HG03025 (cell line): ENCODE data around the gene TSC22D4.

Experiments
- ATAC-seq: cut with Tn5 transposase; IDR thresholded peaks from one replicate; pipeline ENCODE4 v1.9.1; 2021; ENCODE audit warnings: mild to moderate bottlenecking, moderate library complexity; ENCODE audit not compliant: unreplicated experiment, low FRiP score

TSC22D4 gene

GRCh38 chr7:100493476-100494264 lies 14.7 kb upstream of the TSC22D4 start:
- ATAC-seq, result no peak

- ATAC-seq, result no peak
Observed at GRCh38 chr7:100492738-100493475, 13.9 kb upstream of the TSC22D4 start.

GRCh38 chr7:100491192-100491578 lies 12.2 kb upstream of the TSC22D4 start:
- ATAC-seq, result no peak

GRCh38 chr7:100490483-100491191 lies 11.6 kb upstream of the TSC22D4 start:
- ATAC-seq, result no peak

GRCh38 chr7:100489824-100490223 lies 10.8 kb upstream of the TSC22D4 start:
- ATAC-seq, result no peak

- ATAC-seq, result no peak
Observed at GRCh38 chr7:100489121-100489520, 10.1 kb upstream of the TSC22D4 start.

- no peak for ATAC-seq
Observed at GRCh38 chr7:100488333-100489095, 9.5 kb upstream of the TSC22D4 start.

GRCh38 chr7:100486753-100487446 lies 7.9 kb upstream of the TSC22D4 start:
- no peak for ATAC-seq

GRCh38 chr7:100486111-100486636 lies 7.2 kb upstream of the TSC22D4 start:
- no peak for ATAC-seq

- ATAC-seq, result no peak
Observed at GRCh38 chr7:100485471-100485876, 6.5 kb upstream of the TSC22D4 start.

- ATAC-seq, result no peak
Observed at GRCh38 chr7:100484673-100485045, 5.6 kb upstream of the TSC22D4 start.

- ATAC-seq, result no peak
Observed at GRCh38 chr7:100483722-100484672, 5.0 kb upstream of the TSC22D4 start, which contains the start of gene NYAP1. Gene NYAP1 (plus strand): TSS chr7:100483927. CDS start chr7:100485312, 1,385 bp downstream.

- no peak for ATAC-seq
Observed at GRCh38 chr7:100483090-100483721, 4.2 kb upstream of the TSC22D4 start.

GRCh38 chr7:100482728-100483089 lies 3.7 kb upstream of the TSC22D4 start:
- no peak for ATAC-seq

- no peak for ATAC-seq
Observed at GRCh38 chr7:100481466-100481865, 2.5 kb upstream of the TSC22D4 start.

- no peak for ATAC-seq
Observed at GRCh38 chr7:100477871-100478267, 1.1 kb downstream of the TSC22D4 start.

- ATAC-seq, result no peak
Observed at GRCh38 chr7:100476903-100477870, 1.8 kb downstream of the TSC22D4 start.
